ENCODE results near the gene VCAN. TPM values are rescaled to one million over a fixed set of nuclear protein-coding genes. Genes with fewer than 3 reads are reported as not detected.

The VCAN gene
- total and polyA plus RNA-seq, 10 donors, result 1.8 to 442 (median 72.2) TPM

GRCh38 chr5:83475391-83475863, 3.9 kb downstream of the VCAN start:
- WGBS, 5 donors, result 29 to 37% (median 31%) methylated on average over 5 of the region's 5 CpGs
- DNase-seq, result no peak
- H3K27ac ChIP-seq, result peak overlapping the region in 1 of 8 donors; percentile 72
- peak overlapping the region in 3 of 8 donors; percentile 44 to 68 (median 45) for H3K4me3 ChIP-seq
- H3K4me1 ChIP-seq, result peaks cover 18 to 45% (median 41%) of the 10 kb centered on the region in 6 donors
- no peak for TF ChIP-seq POLR2A (IDR thresholded peaks at IDR 0.05)
- TF ChIP-seq POLR2AphosphoS5 (IDR thresholded peaks at IDR 0.05), result no peak
- TF ChIP-seq CTCF (IDR thresholded peaks at IDR 0.05 in 8 of 11, conservative IDR thresholded peaks at IDR 0.05 in 3 of 11), result no peak
- intact Hi-C loops (cut with DNase I; ENCODE audit: low total_unique reads), result no loop called here
- H3K36me3 ChIP-seq, result no peaks in the 10 kb centered on the region
- H3K27me3 ChIP-seq (replicated peaks in 1 of 7), result peaks cover 0 to 96% (median 65%) of the 10 kb centered on the region in 7 donors
- no peaks in the 10 kb centered on the region for H3K9me3 ChIP-seq

GRCh38 chr5:83475935-83476814, 4.6 kb downstream of the VCAN start:
- Histone ChIP-seq H3K27me3 (replicated peaks in 1 of 7) (peaks cover 0 to 95% (median 57%) of the 10 kb centered on the region in 7 donors), H3K4me1 (peaks cover 18 to 42% (median 38%) of the 10 kb centered on the region in 6 donors), H3K36me3 (no peaks in the 10 kb centered on the region), H3K4me3 (peak overlapping the region in 1 of 8 donors; percentile 68), H3K27ac (no peak overlapping the region), H3K9me3 (no peaks in the 10 kb centered on the region)
- 60 to 69% (median 67%) methylated on average over 5 of the region's 5 CpGs for WGBS, 5 donors
- no peak for TF ChIP-seq POLR2AphosphoS5 (IDR thresholded peaks at IDR 0.05)
- intact Hi-C loops (cut with DNase I; ENCODE audit: low total_unique reads), result no loop called here
- DNase-seq, result no peak

GRCh38 chr5:83482961-83483360, 11.4 kb downstream of the VCAN start:
- Histone ChIP-seq H3K36me3 (no peaks in the 10 kb centered on the region), H3K4me3 (no peak overlapping the region), H3K27ac (no peak overlapping the region), H3K9me3 (no peaks in the 10 kb centered on the region), H3K4me1 (no peaks in the 10 kb centered on the region), H3K27me3 (replicated peaks in 1 of 7) (peaks cover 0 to 32% (median 3%) of the 10 kb centered on the region in 7 donors)
- 80 to 93% (median 89%) methylated on average over 1 of the region's 1 CpG for WGBS, 5 donors
- DNase-seq, result no peak
- TF ChIP-seq CTCF (IDR thresholded peaks at IDR 0.05 in 8 of 11, conservative IDR thresholded peaks at IDR 0.05 in 3 of 11), result no peak
- TF ChIP-seq POLR2A (IDR thresholded peaks at IDR 0.05), result no peak
- no peak for TF ChIP-seq POLR2AphosphoS5 (IDR thresholded peaks at IDR 0.05)
- intact Hi-C loops (cut with DNase I; ENCODE audit: low total_unique reads), result no loop called here

- H3K36me3 ChIP-seq, result no peaks in the 10 kb centered on the region
- H3K27me3 ChIP-seq (replicated peaks in 1 of 7), result peaks cover 0 to 18% (median 0%) of the 10 kb centered on the region in 7 donors
- 75 to 93% (median 80%) methylated on average over 2 of the region's 2 CpGs for WGBS, 5 donors
- no peak overlapping the region for H3K27ac ChIP-seq
- no peak for DNase-seq
- H3K9me3 ChIP-seq, result no peaks in the 10 kb centered on the region
- H3K4me1 ChIP-seq, result no peaks in the 10 kb centered on the region
- no peak for TF ChIP-seq CTCF (IDR thresholded peaks at IDR 0.05 in 8 of 11, conservative IDR thresholded peaks at IDR 0.05 in 3 of 11)
- no peak for TF ChIP-seq POLR2A (IDR thresholded peaks at IDR 0.05)
- no peak for TF ChIP-seq POLR2AphosphoS5 (IDR thresholded peaks at IDR 0.05)
- H3K4me3 ChIP-seq, result no peak overlapping the region
- intact Hi-C loops (cut with DNase I; ENCODE audit: low total_unique reads), result no loop called here
These were observed 12.8 kb downstream of the VCAN start for GRCh38 chr5:83484294-83484693.

All from spleen (tissue), 11 donors.